ENCODE measurements around the gene CCDC102B. TPM values are rescaled to one million over a fixed set of nuclear protein-coding genes. Genes with fewer than 3 reads are reported as not detected.

The CCDC102B gene
- total RNA-seq, 1 experiment from 2014 or later: 2.1 TPM

GRCh38 chr18:68854786-68855391 is 57.0 kb downstream of the CCDC102B start:
- H3K9me3 Mint-ChIP-seq (ENCODE audit: low read depth, unreplicated experiment): no peaks in the 10 kb centered on the region
- H3K27me3 Mint-ChIP-seq (ENCODE audit: unreplicated experiment): no peaks in the 10 kb centered on the region
- H3K36me3 Mint-ChIP-seq (ENCODE audit: insufficient read depth, unreplicated experiment): no peaks in the 10 kb centered on the region
- H3K4me3 Mint-ChIP-seq (ENCODE audit: low read depth, unreplicated experiment): no peak overlapping the region
- H3K27ac Mint-ChIP-seq (ENCODE audit: unreplicated experiment): no peak overlapping the region
- intact Hi-C loops (cut with micrococcal nuclease; ENCODE audit: unreplicated experiment): loop anchor here (5.0 kb wide), 1 partner anchor 1207 kb away; no protein-coding TSS in a partner anchor
- DNase-seq: no peak
- CTCF ChIA-PET: no interaction called here
- BruUV-seq (replicated peaks): no TSS peak
- TF ChIP-seq, protein P1, sequence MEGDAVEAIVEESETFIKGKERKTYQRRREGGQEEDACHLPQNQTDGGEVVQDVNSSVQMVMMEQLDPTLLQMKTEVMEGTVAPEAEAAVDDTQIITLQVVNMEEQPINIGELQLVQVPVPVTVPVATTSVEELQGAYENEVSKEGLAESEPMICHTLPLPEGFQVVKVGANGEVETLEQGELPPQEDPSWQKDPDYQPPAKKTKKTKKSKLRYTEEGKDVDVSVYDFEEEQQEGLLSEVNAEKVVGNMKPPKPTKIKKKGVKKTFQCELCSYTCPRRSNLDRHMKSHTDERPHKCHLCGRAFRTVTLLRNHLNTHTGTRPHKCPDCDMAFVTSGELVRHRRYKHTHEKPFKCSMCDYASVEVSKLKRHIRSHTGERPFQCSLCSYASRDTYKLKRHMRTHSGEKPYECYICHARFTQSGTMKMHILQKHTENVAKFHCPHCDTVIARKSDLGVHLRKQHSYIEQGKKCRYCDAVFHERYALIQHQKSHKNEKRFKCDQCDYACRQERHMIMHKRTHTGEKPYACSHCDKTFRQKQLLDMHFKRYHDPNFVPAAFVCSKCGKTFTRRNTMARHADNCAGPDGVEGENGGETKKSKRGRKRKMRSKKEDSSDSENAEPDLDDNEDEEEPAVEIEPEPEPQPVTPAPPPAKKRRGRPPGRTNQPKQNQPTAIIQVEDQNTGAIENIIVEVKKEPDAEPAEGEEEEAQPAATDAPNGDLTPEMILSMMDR (IDR thresholded peaks at IDR 0.05; ENCODE audit: unreplicated experiment): no peak
- H3K4me1 Mint-ChIP-seq (ENCODE audit: low read depth, unreplicated experiment): no peaks in the 10 kb centered on the region

GRCh38 chr18:68855491-68855890 is 57.6 kb downstream of the CCDC102B start:
- no peaks in the 10 kb centered on the region for H3K36me3 Mint-ChIP-seq (ENCODE audit: insufficient read depth, unreplicated experiment)
- CTCF ChIA-PET: no interaction called here
- no peaks in the 10 kb centered on the region for H3K9me3 Mint-ChIP-seq (ENCODE audit: low read depth, unreplicated experiment)
- no peak overlapping the region for H3K27ac Mint-ChIP-seq (ENCODE audit: unreplicated experiment)
- no peaks in the 10 kb centered on the region for H3K4me1 Mint-ChIP-seq (ENCODE audit: low read depth, unreplicated experiment)
- TF ChIP-seq, protein P1 (IDR thresholded peaks at IDR 0.05; ENCODE audit: unreplicated experiment): no peak
- no peak for DNase-seq
- H3K4me3 Mint-ChIP-seq (ENCODE audit: low read depth, unreplicated experiment): no peak overlapping the region
- H3K27me3 Mint-ChIP-seq (ENCODE audit: unreplicated experiment): no peaks in the 10 kb centered on the region
- intact Hi-C loops (cut with micrococcal nuclease; ENCODE audit: unreplicated experiment): no loop called here
- BruUV-seq (replicated peaks): no TSS peak

- CTCF ChIA-PET: no interaction called here
- intact Hi-C loops (cut with micrococcal nuclease; ENCODE audit: unreplicated experiment): no loop called here
- no peak for DNase-seq
- no peak overlapping the region for H3K4me3 Mint-ChIP-seq (ENCODE audit: low read depth, unreplicated experiment)
- no peak overlapping the region for H3K27ac Mint-ChIP-seq (ENCODE audit: unreplicated experiment)
- no TSS peak for BruUV-seq (replicated peaks)
- H3K4me1 Mint-ChIP-seq (ENCODE audit: low read depth, unreplicated experiment): no peaks in the 10 kb centered on the region
- H3K9me3 Mint-ChIP-seq (ENCODE audit: low read depth, unreplicated experiment): no peaks in the 10 kb centered on the region
- H3K27me3 Mint-ChIP-seq (ENCODE audit: unreplicated experiment): no peaks in the 10 kb centered on the region
- no peaks in the 10 kb centered on the region for H3K36me3 Mint-ChIP-seq (ENCODE audit: insufficient read depth, unreplicated experiment)
- TF ChIP-seq, protein P1 (IDR thresholded peaks at IDR 0.05; ENCODE audit: unreplicated experiment): no peak
Measured at GRCh38 chr18:68861365-68861764, 63.5 kb downstream of the CCDC102B start.

DNA sequence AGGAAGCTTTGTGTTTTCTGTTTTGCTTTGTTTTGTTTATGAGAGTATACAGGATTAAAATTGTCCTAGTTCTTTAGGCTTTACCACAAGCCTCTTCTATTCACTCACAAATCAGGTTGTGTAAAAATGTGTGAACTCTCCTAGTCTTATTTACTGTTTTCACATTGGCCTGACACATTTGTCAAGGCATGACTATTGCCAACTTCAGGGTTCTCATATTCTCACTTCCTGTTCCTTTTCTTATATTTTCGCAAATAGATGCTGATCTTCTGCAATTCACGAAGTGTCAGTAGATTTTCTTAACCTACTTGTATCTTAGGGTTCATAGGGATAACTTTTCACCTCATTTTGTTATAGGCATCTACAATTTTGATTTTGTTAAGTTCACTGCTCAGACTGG is 67.1 kb downstream of the CCDC102B start:
- CTCF ChIA-PET: no interaction called here
- TF ChIP-seq, protein P1 (IDR thresholded peaks at IDR 0.05; ENCODE audit: unreplicated experiment): no peak
- no peaks in the 10 kb centered on the region for H3K27me3 Mint-ChIP-seq (ENCODE audit: unreplicated experiment)
- intact Hi-C loops (cut with micrococcal nuclease; ENCODE audit: unreplicated experiment): no loop called here
- DNase-seq: no peak
- BruUV-seq (replicated peaks): no TSS peak
- peaks cover 4% of the 10 kb centered on the region for H3K9me3 Mint-ChIP-seq (ENCODE audit: low read depth, unreplicated experiment)
- H3K4me3 Mint-ChIP-seq (ENCODE audit: low read depth, unreplicated experiment): no peak overlapping the region
- no peaks in the 10 kb centered on the region for H3K36me3 Mint-ChIP-seq (ENCODE audit: insufficient read depth, unreplicated experiment)
- H3K4me1 Mint-ChIP-seq (ENCODE audit: low read depth, unreplicated experiment): no peaks in the 10 kb centered on the region
- H3K27ac Mint-ChIP-seq (ENCODE audit: unreplicated experiment): no peak overlapping the region

Measured in Calu3 (cell line).